Pancreas (tissue), 10 donors: ENCODE data around the gene AKAP12. TPM values are rescaled to one million over a fixed set of nuclear protein-coding genes. Genes with fewer than 3 reads are reported as not detected.

ENCODE experiments used
- ATAC-seq, 4 donors: fragments of 200-7000 bp; cut with Tn5 transposase; one replicate each; pipeline versions ENCODE4 v1.8.0 to v1.9.1; 2020; ENCODE audit warnings: mild to moderate bottlenecking in 4 of 4, moderate library complexity in 4 of 4
- DNase-seq, 6 donors: peaks; one replicate each; pipeline ENCODE4 v3.0.0-alpha.2; 2020
- FAIRE-seq: peaks from 2 replicates; lab custom pipeline; 2012; peaks lifted over from hg19 to GRCh38; lab: Jason Lieb, UNC
- H3K27ac ChIP-seq, 4 donors: fragments of 200-600 bp; sonication (generic); 1 replicate in 3 of 4; 2 replicates in 1 of 4; pipeline versions ENCODE4 v1.5.0 to v1.8.0; 2020
- H3K27me3 ChIP-seq, 4 donors: fragments of 200-600 bp; one replicate each; pipeline ENCODE4 v1.8.0; 2021
- H3K36me3 ChIP-seq, 3 donors: fragments of 200-600 bp; sonication (generic) in 1 of 3; one replicate each; pipeline versions ENCODE4 v1.5.0 to v1.8.0; 2020 to 2021
- H3K4me1 ChIP-seq, 3 donors: fragments of 200-600 bp; one replicate each; pipeline ENCODE4 v1.8.0; 2021
- H3K4me3 ChIP-seq, 4 donors: fragments of 200-600 bp; sonication (generic) in 2 of 4; one replicate each; pipeline versions ENCODE4 v1.5.0 to v1.8.0; 2020 to 2021
- H3K9me3 ChIP-seq, 4 donors: fragments of 200-600 bp; one replicate each; pipeline ENCODE4 v1.8.0; 2021
- CTCF ChIP-seq, 4 donors: fragments of 200-600 bp; sonication (generic) in 3 of 4; IDR thresholded peaks; one replicate each; pipeline versions ENCODE4 v1.5.0 to v1.8.0; 2021; ENCODE audit warnings: antibody characterized with exemption in 4 of 4
- WGBS, 2 donors: extraction: QIAGEN DNeasy Blood & Tissue Kit; methylation state at CpG; one replicate each; pipeline ENCODE4 v1.1.7; 2013; 5-methylcytosine and 5-hydroxymethylcytosine counted together
- intact Hi-C, 3 donors: fragments of 100-400 bp; cut with DNase I; formaldehyde crosslinking; loops; one replicate each; pipeline versions ENCODE4 v1.11.1 to v1.14.2; 2022
- polyA plus RNA-seq, 2 donors: library from polyadenylated mRNA; stranded (reverse); fragments of 200-250 nt; gene quantifications; one replicate each; pipeline ENCODE4 v1.2.3, GENCODE V29; 2013
- total RNA-seq, 6 donors: library from RNA; stranded (reverse); fragmentation: NEBNext Ultra II Directional in 4 of 6; extraction: Animal tissue kit (Norgen Biotek cat#: 25700) in 4 of 6; gene quantifications; one replicate each; pipeline versions ENCODE4 v1.2.1 to v1.2.4, GENCODE V29; 2021 to 2023
- donor health status: healthy with polysubstance abuse.
- donor health status: DM: no; HTN: no; CAD: no; lungs with moderate emphysema.
- donor health status: DM: no; HTN: no; CAD: no.
- donor health status: control.
- donor health status: control.
- donor health status: Bipolar disorder and iron deficiency.
- donor health status: DM: yes; HTN: yes; CAD: no.
- donor health status: DM: no; HTN: no; CAD: no.
- donor health status: DM: no; HTN: no; CAD: no.
- donor health status: DM: yes; HTN: yes; CAD: no.

AKAP12 gene
- total and polyA plus RNA-seq, 8 donors: 2.4 to 13.2 (median 3.8) TPM

GRCh38 chr6:151205721-151206600, 33.8 kb upstream of the AKAP12 start:
- ATAC-seq: no peak
- intact Hi-C loops: no loop called here

GRCh38 chr6:151207674-151208073, 32.1 kb upstream of the AKAP12 start:
- no peak for TF ChIP-seq CTCF (IDR thresholded peaks at IDR 0.05)
- no peak for FAIRE-seq
- Histone ChIP-seq H3K36me3 (no peaks in the 10 kb centered on the region), H3K27me3 (no peaks in the 10 kb centered on the region), H3K4me1 (no peaks in the 10 kb centered on the region), H3K4me3 (no peak overlapping the region), H3K9me3 (no peaks in the 10 kb centered on the region), H3K27ac (no peak overlapping the region)
- WGBS, 2 donors: 75 to 88% methylated on average over 2 of the region's 2 CpGs
- ATAC-seq: no peak
- no peak for DNase-seq
- intact Hi-C loops: no loop called here

More at GRCh38 chr6:151205721-151206600, 33.8 kb upstream of the AKAP12 start:
- FAIRE-seq: no peak
- Histone ChIP-seq H3K9me3 (no peaks in the 10 kb centered on the region), H3K36me3 (no peaks in the 10 kb centered on the region), H3K4me1 (no peaks in the 10 kb centered on the region), H3K4me3 (no peak overlapping the region), H3K27ac (no peak overlapping the region), H3K27me3 (no peaks in the 10 kb centered on the region)
- no peak for TF ChIP-seq CTCF (IDR thresholded peaks at IDR 0.05)
- DNase-seq: no peak
- 82 to 90% methylated on average over 4 of the region's 4 CpGs for WGBS, 2 donors

- TF ChIP-seq CTCF (IDR thresholded peaks at IDR 0.05): no peak
- no peaks in the 10 kb centered on the region for H3K9me3 ChIP-seq
- H3K27ac ChIP-seq: no peak overlapping the region
- no peak overlapping the region for H3K4me3 ChIP-seq
- no peaks in the 10 kb centered on the region for H3K36me3 ChIP-seq
- no peaks in the 10 kb centered on the region for H3K4me1 ChIP-seq
- H3K27me3 ChIP-seq: no peaks in the 10 kb centered on the region
- FAIRE-seq (no peak), ATAC-seq (peak in 3 of 4 donors; percentile 31 to 59 (median 56)), DNase-seq (no peak)
- intact Hi-C loops: no loop called here
- WGBS, 2 donors: 20 to 22% methylated on average over 11 of the region's 11 CpGs
Measured at GRCh38 chr6:151209071-151209831, 30.5 kb upstream of the AKAP12 start.

GRCh38 chr6:151211075-151211474, 28.7 kb upstream of the AKAP12 start:
- FAIRE-seq: no peak
- 82 to 88% methylated on average over 1 of the region's 1 CpG for WGBS, 2 donors
- Histone ChIP-seq H3K9me3 (no peaks in the 10 kb centered on the region), H3K4me1 (no peaks in the 10 kb centered on the region), H3K27me3 (no peaks in the 10 kb centered on the region), H3K27ac (no peak overlapping the region), H3K4me3 (no peak overlapping the region), H3K36me3 (no peaks in the 10 kb centered on the region)
- no peak for DNase-seq
- no peak for ATAC-seq
- TF ChIP-seq CTCF (IDR thresholded peaks at IDR 0.05): no peak
- intact Hi-C loops: no loop called here
